Esophagus muscularis mucosa (tissue), 4 donors: ENCODE measurements around the gene DAW1.

Experiments used
- EP300 ChIP-seq: sonication (generic); formaldehyde crosslinking; IDR thresholded peaks from one replicate; pipeline ENCODE4 v1.6.1; 2017; ENCODE audit warnings: antibody characterized with exemption
- POLR2AphosphoS5 ChIP-seq, 2 donors: sonication (generic); formaldehyde crosslinking; IDR thresholded peaks; one replicate each; pipeline ENCODE4 v1.6.1; 2017; ENCODE audit warnings: antibody characterized with exemption in 2 of 2
- TF ChIP-seq, protein P1 (sequence below), 3 experiments: fragments of 200-600 bp in 2 of 3; fragments of 450-650 bp in 1 of 3; sonication (generic) in 2 of 3; IDR thresholded peaks; one replicate each; pipeline ENCODE4 v1.5.1; 2017 to 2019; ENCODE audit warnings: antibody characterized with exemption in 3 of 3, mild to moderate bottlenecking in 2 of 3, moderate library complexity in 1 of 3

DNA sequence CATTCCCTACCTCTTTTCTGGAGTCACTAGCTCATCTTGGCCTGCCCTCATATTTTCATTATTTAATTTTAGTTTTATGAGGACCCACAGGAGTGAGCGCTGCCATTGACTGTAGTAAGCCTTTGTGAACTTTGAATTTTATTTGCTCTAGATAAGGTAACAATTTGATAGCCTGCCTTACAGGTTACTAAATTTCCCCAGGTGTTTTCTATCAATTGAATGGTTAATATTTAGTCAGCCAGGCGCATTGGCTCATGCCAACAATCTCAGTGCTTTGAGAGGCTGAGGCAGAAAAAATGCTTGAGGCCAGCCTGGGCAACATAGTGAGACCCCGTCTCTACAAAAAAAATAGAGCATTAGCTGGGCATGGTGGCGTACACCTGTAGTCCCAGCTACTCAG, 50.2 kb downstream of the DAW1 start:
- TF ChIP-seq, protein P1, sequence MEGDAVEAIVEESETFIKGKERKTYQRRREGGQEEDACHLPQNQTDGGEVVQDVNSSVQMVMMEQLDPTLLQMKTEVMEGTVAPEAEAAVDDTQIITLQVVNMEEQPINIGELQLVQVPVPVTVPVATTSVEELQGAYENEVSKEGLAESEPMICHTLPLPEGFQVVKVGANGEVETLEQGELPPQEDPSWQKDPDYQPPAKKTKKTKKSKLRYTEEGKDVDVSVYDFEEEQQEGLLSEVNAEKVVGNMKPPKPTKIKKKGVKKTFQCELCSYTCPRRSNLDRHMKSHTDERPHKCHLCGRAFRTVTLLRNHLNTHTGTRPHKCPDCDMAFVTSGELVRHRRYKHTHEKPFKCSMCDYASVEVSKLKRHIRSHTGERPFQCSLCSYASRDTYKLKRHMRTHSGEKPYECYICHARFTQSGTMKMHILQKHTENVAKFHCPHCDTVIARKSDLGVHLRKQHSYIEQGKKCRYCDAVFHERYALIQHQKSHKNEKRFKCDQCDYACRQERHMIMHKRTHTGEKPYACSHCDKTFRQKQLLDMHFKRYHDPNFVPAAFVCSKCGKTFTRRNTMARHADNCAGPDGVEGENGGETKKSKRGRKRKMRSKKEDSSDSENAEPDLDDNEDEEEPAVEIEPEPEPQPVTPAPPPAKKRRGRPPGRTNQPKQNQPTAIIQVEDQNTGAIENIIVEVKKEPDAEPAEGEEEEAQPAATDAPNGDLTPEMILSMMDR (IDR thresholded peaks at IDR 0.05), result no peak
- TF ChIP-seq POLR2AphosphoS5 (IDR thresholded peaks at IDR 0.05) (no peak), EP300 (no peak)
